SIG-M5 treated with dmso at 0.1 percent for 504 hours (cell line): ENCODE measurements around the gene SYT11.

Experiments used
- DNase-seq: peaks from one replicate; lab custom pipeline; 2025; ENCODE audit not compliant: unreplicated experiment; lab: John Stamatoyannopoulos, UW

The SYT11 gene

GRCh38 chr1:155934097-155934935 lies 74.9 kb downstream of the SYT11 start, which contains the start of gene KHDC4:
Gene KHDC4 (minus strand): TSS chr1:155934413. CDS start chr1:155934373, 40 bp downstream.
- peak; percentile 100 for DNase-seq
